ENCODE data around the gene PLA2G2A. TPM values are rescaled to one million over a fixed set of nuclear protein-coding genes. Genes with fewer than 3 reads are reported as not detected.

Gene PLA2G2A
- total and polyA plus RNA-seq, 9 of the 15 experiments (the other 6 are each of a cell fraction or from before 2014, with no cell fraction given) = not detected

- no peak for TF ChIP-seq HEY1 (CRISPR knock-in tag; IDR thresholded peaks at IDR 0.05; ENCODE audit: borderline replicate concordance)
- TF ChIP-seq RERE (CRISPR knock-in tag; IDR thresholded peaks at IDR 0.05; ENCODE audit: borderline replicate concordance) = no peak
- TF ChIP-seq CBFA2T2 (conservative IDR thresholded peaks at IDR 0.05) = 0 out of 2 replicates have a peak, but pooled peaks have one; percentile 34
- peak; percentile 41 for TF ChIP-seq CBFA2T3 (IDR thresholded peaks at IDR 0.05)
- no peak for TF ChIP-seq PBX2 (CRISPR knock-in tag; IDR thresholded peaks at IDR 0.05; ENCODE audit: low read depth)
- 0 out of 2 replicates have a peak, but pooled peaks have one; percentile 21 for TF ChIP-seq PBX2 (tag; conservative IDR thresholded peaks at IDR 0.05; ENCODE audit: low read depth)
- TF ChIP-seq TEAD4 (IDR thresholded peaks at IDR 0.05; ENCODE audit: low read length) = peak; percentile 72
- TF ChIP-seq TEAD4 (CRISPR knock-in tag; IDR thresholded peaks at IDR 0.05; ENCODE audit: borderline replicate concordance) = no peak
- no peak for TF ChIP-seq ZNF785 (CRISPR knock-in tag; IDR thresholded peaks at IDR 0.05)
- TF ChIP-seq POU5F1 (IDR thresholded peaks at IDR 0.05; ENCODE audit: borderline replicate concordance, low read depth, low read length, partially characterized antibody) = no peak
- no peak for TF ChIP-seq MED1 (CRISPR knock-in tag; IDR thresholded peaks at IDR 0.05; ENCODE audit: borderline replicate concordance)
- peak; percentile 51; the same call in 1 of the 2 replicates for TF ChIP-seq VEZF1 (CRISPR knock-in tag; IDR thresholded peaks at IDR 0.05)
- TF ChIP-seq ZBTB1 (CRISPR knock-in tag; IDR thresholded peaks at IDR 0.05; ENCODE audit: borderline replicate concordance, low read depth) = no peak
- intact Hi-C loops (cut with micrococcal nuclease) = no loop called here
- Histone ChIP-seq H3K4me1 (replicated peaks in 1 of 2; ENCODE audit: control insufficient read depth in 2 of 2, insufficient read depth in 2 of 2, low read length in 2 of 2) (no peaks in the 10 kb centered on the region), H3K9ac (ENCODE audit: insufficient read depth in 1 of 2, low read depth in 2 of 2, low read length in 2 of 2) (no peak overlapping the region), H3K27me3 (ENCODE audit: control insufficient read depth in 2 of 2, insufficient read depth in 2 of 2, low read length in 2 of 2) (peaks cover 8 to 23% of the 10 kb centered on the region in 2 experiments), H4K20me1 (replicated peaks; ENCODE audit: control insufficient read depth, insufficient read depth, low read length) (no peaks in the 10 kb centered on the region), H3K4me2 (ENCODE audit: insufficient read depth, low read length) (no peak overlapping the region), H3K36me3 (ENCODE audit: control insufficient read depth, insufficient read depth, low read length) (no peaks in the 10 kb centered on the region), H3K27ac (ENCODE audit: extremely low read depth, low read depth, low read length) (no peak overlapping the region), H3K79me2 (ENCODE audit: control insufficient read depth, insufficient read depth, low read length) (no peaks in the 10 kb centered on the region), H2AFZ (ENCODE audit: low read depth, low read length) (no peak overlapping the region), H3K4me3 (no peak overlapping the region), H3K9me1 (ENCODE audit: control insufficient read depth, insufficient read depth, low read length) (no peaks in the 10 kb centered on the region), H3K9me3 (replicated peaks; ENCODE audit: control insufficient read depth, insufficient read depth, low read depth, low read length) (no peaks in the 10 kb centered on the region)
- FAIRE-seq (no peak), ATAC-seq (no peak), DNase-seq (ENCODE audit: extremely low read depth in 1 of 4, low spot score in 3 of 4) (no peak)
- in situ Hi-C loops (cut with MboI) = no loop called here
- BruUV-seq (replicated peaks) = no TSS peak
- ChIA-PET CTCF (ENCODE audit: low intra/inter-chr PET ratio) (no interaction called here), POLR2A (interaction anchor here (0.5 to 0.6 kb wide), 2 partner anchors 130 to 210 kb away, joined by 3 read pairs; no protein-coding TSS in a partner anchor)
- WGBS (ENCODE audit: insufficient coverage, low coverage, missing lambda C conversion rate) = 2% methylated on average over 6 of the region's 6 CpGs
These were observed 33.1 kb downstream of the PLA2G2A start for GRCh38 chr1:19946331-19946751.
